ENCODE results near the gene AMFR. TPM values are rescaled to one million over a fixed set of nuclear protein-coding genes. Genes with fewer than 3 reads are reported as not detected.

The AMFR gene
- total RNA-seq, 1 donor from 2014 or later: 119 TPM

DNA sequence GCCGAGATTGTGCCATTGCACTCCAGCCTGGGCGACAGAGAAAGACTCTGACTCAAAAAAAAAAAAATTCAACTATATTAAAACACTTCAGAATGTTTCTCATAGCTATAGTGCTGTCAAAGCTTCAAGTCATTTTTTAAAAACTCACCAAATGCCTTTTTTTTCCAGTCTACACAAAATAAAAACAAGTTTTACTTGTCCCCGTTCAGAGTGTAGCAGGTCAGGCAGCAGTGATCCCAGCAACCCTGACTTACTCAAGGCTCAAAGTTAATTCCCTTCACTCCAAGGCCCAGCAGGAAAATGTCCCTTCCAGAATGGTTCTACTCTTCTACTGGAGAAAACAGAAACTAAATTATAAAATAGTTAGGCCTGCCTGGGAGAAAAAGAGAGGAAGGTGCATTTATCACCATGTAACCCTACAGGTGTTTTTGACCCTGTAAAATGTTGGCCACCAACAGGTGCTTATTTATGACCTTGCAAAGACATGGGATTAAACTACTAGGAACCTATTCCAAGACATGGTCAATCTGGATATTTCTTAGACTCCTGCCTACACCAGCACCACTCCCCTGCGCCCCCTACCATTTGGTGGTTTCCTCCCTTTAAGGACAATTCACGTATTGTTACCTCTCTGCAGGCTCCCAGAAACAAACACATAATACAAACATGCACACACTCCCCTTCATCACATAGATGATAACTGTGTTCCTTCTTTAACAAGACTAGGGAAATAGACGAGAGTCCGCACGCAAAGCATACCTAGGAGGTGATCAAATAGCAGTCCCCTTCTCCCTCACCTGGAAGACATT lies 5.4 kb downstream of the AMFR start:
- TF ChIP-seq CTCF (conservative IDR thresholded peaks at IDR 0.05; ENCODE audit: low read depth, low read length): no peak
- DNase-seq (ENCODE audit: low read depth): no peak
- no peak overlapping the region for H3K4me3 ChIP-seq (ENCODE audit: low read depth, low read length)

DNA sequence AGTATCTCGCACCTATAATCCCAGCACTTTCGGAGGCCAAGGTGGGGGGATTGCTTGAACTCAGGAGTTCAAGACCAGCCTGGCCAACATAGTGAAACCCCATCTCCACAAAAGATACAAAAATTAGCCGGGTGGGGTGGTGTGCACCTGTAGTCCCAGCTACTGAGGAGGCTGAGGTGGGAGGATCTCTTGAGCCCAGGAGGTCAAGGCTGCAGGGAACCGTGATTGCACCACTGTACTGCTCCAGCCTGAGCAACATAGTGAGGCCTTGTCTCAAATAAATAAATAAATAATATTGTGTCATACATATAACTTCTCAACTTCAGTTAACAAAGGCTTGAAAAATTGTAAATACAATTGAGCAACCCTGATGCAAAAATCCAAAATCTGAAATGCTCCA lies 8.2 kb downstream of the AMFR start:
- DNase-seq (ENCODE audit: low read depth): no peak
- TF ChIP-seq CTCF (conservative IDR thresholded peaks at IDR 0.05; ENCODE audit: low read depth, low read length): no peak
- H3K4me3 ChIP-seq (ENCODE audit: low read depth, low read length): no peak overlapping the region

DNA sequence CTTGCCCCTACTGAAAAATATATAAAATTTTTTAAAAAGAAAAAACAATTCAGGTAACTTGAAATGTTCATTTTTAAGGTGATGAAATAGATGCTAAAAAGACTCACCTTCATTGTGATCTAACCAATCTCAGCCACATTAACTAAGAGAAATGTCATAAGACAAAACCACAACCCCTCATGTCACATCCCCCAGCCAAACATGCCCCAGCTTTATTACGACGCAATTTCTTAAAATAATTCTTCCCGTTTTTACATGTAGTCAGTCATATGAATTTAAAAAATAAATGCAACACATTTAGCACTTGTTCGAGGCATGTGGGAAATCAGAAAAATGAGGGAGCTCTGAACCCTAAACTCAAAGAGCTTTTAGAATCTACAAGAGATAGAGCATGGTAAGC lies 9.5 kb downstream of the AMFR start:
- no peak for DNase-seq (ENCODE audit: low read depth)
- TF ChIP-seq CTCF (conservative IDR thresholded peaks at IDR 0.05; ENCODE audit: low read depth, low read length): no peak
- H3K4me3 ChIP-seq (ENCODE audit: low read depth, low read length): no peak overlapping the region

DNA sequence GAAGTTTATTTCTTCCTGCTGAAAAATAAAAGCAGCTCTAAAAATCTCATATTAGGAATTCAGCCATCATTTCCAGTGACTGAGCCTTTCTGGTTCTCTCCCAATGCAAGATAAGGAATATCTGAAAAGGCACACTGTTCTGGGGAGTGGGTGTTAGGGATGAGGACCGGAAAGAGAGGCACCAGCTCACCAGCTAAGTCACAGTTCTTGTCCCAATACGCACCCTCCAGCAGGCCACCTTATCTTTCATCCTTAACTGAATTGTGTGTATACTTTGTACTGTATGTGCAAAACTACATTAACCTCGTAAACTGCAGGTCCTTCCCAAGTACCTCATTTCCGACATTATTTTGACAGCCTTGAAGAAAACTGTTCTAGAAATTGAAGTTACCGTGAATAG lies 11.0 kb downstream of the AMFR start:
- DNase-seq (ENCODE audit: low read depth): no peak
- no peak for TF ChIP-seq CTCF (conservative IDR thresholded peaks at IDR 0.05; ENCODE audit: low read depth, low read length)
- H3K4me3 ChIP-seq (ENCODE audit: low read depth, low read length): no peak overlapping the region

- DNase-seq (ENCODE audit: low read depth): no peak
- no peak overlapping the region for H3K4me3 ChIP-seq (ENCODE audit: low read depth, low read length)
- no peak for TF ChIP-seq CTCF (conservative IDR thresholded peaks at IDR 0.05; ENCODE audit: low read depth, low read length)
Measured at GRCh38 chr16:56413381-56413780, 12.0 kb downstream of the AMFR start.

DNA sequence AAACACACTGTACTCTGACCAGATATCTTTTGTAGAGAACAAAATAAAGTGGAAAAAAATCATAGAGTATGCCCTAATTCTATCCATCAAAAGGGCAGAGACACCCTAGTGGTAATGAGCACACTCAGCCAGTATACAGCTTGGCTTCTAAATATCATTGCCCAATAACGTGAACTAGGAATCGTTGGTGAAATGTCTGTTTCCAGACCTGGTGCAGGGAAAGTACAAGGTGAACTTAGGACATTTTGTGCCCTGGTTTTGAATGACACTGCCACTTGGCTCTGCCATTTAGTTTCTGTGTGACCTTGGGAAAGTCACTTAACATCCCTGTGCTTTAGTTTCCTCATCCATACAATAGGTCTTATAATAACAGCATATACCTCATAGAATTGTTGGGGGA lies 13.7 kb downstream of the AMFR start:
- no peak overlapping the region for H3K4me3 ChIP-seq (ENCODE audit: low read depth, low read length)
- DNase-seq (ENCODE audit: low read depth): no peak
- no peak for TF ChIP-seq CTCF (conservative IDR thresholded peaks at IDR 0.05; ENCODE audit: low read depth, low read length)

DNA sequence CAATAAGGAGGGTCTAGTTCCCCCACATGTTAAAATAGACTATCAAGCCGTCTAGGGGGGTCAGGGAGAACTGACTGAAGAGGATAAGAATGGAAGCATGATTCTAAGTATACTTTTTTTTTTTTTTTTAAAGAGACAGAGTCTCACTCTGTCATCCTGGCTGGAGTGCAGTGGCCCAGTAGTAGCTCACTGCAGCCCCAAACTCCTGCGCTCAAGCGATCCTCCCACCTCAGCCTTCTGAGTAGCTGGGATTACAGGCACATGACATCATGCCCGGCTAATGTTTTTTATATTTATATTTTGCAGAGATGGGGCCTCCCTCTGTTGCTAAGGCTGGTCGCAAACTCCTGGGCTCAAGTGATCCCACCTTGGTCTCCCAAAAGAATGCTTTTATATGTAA lies 14.2 kb downstream of the AMFR start:
- H3K4me3 ChIP-seq (ENCODE audit: low read depth, low read length): no peak overlapping the region
- no peak for TF ChIP-seq CTCF (conservative IDR thresholded peaks at IDR 0.05; ENCODE audit: low read depth, low read length)
- no peak for DNase-seq (ENCODE audit: low read depth)
